NCI-H128 (cell line): ENCODE results near the gene ARSK.
"Not testable (repeated sequence)": the region's sequence is repeated elsewhere in the genome, so short reads cannot be mapped to it uniquely, and the experiment has no call there.

ENCODE experiments used
- DNase-seq: peaks from one replicate; lab custom pipeline; 2025; ENCODE audit not compliant: unreplicated experiment; lab: John Stamatoyannopoulos, UW

Gene ARSK

DNA sequence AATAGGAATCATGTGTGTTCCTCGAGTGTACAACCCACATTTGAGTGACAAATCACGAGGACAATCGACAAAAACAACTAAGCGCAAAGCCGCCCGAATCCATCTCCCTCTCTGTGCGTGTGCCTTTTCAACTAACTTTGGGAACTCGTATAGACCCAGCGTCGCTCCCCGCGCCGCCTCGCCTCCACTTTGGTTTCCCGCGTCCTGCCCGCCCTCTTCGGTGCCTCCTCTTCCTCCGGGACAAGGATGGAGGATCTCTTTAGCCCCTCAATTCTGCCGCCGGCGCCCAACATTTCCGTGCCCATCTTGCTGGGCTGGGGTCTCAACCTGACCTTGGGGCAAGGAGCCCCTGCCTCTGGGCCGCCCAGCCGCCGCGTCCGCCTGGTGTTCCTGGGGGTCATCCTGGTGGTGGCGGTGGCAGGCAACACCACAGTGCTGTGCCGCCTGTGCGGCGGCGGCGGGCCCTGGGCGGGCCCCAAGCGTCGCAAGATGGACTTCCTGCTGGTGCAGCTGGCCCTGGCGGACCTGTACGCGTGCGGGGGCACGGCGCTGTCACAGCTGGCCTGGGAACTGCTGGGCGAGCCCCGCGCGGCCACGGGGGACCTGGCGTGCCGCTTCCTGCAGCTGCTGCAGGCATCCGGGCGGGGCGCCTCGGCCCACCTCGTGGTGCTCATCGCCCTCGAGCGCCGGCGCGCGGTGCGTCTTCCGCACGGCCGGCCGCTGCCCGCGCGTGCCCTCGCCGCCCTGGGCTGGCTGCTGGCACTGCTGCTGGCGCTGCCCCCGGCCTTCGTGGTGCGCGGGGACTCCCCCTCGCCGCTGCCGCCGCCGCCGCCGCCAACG lies 65.3 kb downstream of the ARSK start, which contains the start of gene GPR150:
Gene GPR150, plus strand, starts transcription at position 58 of the 840 bp plus-strand sequence. Its CDS starts 189 bp downstream, at position 247.
- no peak for DNase-seq

DNA sequence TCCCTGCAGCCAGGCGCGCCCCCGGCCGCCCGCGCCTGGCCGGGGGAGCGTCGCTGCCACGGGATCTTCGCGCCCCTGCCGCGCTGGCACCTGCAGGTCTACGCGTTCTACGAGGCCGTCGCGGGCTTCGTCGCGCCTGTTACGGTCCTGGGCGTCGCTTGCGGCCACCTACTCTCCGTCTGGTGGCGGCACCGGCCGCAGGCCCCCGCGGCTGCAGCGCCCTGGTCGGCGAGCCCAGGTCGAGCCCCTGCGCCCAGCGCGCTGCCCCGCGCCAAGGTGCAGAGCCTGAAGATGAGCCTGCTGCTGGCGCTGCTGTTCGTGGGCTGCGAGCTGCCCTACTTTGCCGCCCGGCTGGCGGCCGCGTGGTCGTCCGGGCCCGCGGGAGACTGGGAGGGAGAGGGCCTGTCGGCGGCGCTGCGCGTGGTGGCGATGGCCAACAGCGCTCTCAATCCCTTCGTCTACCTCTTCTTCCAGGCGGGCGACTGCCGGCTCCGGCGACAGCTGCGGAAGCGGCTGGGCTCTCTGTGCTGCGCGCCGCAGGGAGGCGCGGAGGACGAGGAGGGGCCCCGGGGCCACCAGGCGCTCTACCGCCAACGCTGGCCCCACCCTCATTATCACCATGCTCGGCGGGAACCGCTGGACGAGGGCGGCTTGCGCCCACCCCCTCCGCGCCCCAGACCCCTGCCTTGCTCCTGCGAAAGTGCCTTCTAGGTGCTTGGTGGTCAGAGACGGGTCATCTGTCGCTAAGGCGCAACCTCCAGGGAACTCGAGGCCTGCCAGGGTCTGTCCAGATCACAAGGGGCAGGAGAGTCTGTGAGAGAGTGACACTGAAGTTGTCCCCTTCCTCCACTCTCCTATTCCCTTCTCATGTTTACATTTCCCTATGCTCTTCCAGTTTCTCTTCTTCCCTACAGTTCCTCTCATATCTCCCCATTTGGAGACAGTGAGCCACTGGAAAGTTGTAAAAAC lies 66.3 kb downstream of the ARSK start:
- DNase-seq = no peak

DNA sequence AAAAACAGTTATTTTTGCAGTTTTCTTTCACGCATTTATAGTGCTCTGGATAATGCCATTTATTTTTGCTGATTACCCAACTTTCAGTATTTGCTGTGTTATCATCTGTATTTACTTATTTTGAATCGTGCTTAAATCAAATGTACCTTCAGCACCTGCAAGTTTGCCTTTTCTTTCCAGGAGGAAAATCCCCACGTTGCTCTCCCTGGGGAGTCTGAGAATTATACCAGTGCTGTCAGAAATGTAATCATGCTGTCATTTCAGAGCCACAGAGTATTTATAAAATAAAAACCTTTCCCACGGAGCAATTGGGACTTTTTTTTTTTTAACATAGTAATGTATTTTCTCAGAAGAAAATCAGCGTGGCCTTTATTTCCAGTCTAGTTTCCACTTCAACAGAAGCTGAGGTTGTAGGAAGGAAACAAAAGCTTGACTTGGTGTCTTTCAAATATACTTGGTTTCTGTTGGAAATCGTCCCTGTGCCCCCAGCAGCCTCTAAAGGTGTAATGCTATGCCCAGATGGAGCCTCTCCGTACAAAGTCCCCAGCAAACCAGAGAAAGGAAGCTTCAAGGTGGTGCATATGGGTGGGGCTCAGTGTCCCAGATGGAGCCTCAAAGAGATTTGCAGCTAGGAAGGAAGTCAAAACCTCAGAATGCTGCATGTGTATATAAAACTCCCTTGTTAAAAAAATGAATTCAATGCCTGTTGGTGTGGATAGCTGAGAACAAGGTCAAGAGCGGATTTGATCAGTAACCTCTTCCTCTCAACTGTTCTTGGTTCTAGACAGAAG lies 67.1 kb downstream of the ARSK start:
- DNase-seq = no peak

DNA sequence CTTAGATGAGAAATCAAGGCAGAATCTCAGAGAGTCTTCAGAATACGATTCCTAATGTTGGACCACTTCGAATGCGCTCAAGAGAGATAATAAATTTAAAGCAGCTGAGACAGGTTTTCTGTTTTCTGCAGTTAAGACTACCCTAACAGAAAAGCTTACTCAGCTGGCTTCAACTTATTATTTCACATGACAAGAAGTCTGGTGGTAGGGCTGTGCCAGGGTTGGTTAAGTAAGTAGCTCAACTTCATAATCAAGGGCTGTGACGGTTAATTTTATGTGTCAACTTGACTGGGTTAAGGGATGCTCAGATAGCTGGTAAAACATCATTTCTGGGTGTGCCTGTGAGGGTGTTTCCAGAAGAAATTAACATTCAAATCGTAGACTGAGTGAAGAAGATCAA lies 68.8 kb downstream of the ARSK start:
- no peak for DNase-seq

DNA sequence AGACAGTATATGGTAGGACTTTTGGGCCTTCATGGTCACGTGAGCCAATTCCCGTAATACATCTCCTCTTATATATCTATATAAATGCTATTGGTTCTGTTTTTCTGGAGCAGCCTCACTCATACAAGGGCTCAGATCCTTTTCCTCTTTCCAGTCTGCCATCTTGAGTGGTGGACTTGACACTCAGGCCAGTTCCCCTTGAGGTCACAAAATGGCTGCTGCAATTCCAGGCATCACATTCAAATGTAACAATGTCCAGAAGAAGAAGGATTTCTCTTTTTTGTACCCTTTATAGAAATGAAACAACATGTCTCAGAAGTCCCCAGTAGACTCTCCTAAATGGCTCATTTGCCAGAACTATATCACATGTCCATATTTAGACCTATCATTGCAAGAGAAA lies 69.5 kb downstream of the ARSK start:
- no peak for DNase-seq

DNA sequence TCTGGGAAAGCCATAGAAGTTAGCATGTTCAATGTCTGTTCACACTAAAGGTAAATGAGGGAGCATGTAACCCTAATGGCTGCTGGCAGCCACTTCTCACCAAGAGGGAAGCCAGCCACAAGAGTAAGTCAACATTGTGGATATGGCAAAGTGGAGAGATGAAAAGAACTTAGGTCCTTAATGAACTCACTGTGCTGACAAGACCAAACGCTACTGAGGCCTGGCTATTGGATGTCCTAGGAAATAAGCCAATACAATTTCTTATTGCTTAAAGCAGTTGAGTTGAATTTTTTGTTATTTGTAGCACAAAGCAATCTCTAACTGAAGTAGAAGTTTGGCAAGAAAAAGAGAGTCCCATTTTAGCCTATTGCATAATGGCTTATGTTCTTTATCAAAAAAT lies 71.8 kb downstream of the ARSK start:
- no peak for DNase-seq

DNA sequence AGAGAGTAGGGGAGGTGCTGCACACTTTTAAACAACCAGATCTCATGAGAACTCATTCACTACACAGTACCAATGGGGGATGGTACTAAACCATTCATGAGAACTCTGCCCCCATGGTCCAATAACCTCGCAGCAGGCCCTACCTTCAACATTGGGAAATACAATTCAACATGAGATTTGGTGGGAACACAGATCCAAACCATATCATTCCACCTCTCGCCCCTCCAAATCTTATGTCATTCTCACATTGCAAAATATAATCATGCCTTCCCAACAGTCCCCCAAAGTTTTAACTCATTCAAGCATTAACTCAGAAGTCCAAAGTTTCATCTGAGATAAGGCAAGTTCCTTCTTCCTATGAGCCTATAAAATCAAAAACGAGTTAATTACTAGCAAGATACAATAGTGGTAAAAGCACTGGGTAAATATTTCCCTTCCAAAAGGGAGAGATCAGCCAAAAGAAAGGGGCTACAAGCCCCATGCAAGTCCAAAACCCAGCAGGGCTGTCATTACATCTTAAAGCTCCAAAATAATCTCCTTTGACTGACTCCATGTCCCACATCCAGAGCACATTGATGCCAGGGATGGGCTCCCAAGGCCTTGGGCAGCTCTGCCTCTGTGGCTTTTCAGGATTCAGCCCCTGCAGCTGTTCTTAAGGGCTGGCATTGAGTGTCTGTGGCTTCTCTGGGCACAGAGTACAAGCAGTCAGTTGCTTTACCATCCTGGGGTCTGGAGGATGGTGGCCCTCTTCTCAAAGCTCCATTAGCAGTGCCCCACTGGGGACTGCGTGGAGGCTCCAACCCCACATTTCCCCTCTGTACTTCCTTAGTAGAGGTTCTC lies 73.3 kb downstream of the ARSK start:
- no peak for DNase-seq

DNA sequence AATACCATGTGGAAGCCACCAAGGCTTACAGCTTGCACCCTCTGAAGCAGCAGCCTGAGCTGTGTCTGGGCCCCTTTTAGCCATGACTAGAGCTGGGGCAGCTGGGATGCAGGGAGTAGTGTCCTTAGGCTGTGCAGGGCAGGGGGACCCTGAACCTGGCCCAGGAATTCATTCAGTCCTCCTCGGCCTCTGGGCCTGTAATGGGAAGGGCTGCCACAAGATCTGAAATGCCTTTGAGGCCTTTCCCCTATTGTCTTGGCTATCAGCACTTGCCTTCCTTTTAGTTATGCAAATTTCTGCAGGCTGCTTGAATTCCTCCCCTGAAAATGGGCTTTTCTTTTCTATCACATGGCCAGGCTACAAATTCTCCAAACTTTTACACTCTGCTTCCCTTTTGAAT lies 74.0 kb downstream of the ARSK start:
- DNase-seq = no peak

DNA sequence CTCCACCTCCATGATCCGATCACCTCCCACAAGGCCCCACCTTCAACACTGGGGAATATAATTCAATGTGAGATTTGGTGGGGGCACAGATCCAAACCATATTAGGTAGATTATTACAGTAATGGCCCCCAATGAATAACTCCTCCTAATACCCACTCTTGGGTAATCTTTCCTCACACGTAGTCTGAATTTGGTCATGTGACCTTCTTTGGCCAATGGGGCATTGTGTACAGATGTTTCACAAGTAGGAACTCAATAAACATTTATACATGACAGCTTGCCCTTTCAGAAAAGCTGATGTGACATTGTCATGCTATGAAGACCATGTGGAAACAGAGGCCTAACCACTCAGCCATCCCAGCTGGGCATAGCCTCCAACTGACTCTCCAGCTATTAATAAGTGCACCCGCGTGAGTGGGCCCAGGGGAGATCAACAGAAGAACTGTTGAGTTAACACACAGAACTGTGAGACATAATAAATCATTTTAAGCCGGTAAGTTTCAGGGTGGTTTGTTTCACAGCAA lies 75.6 kb downstream of the ARSK start:
- DNase-seq = no peak

DNA sequence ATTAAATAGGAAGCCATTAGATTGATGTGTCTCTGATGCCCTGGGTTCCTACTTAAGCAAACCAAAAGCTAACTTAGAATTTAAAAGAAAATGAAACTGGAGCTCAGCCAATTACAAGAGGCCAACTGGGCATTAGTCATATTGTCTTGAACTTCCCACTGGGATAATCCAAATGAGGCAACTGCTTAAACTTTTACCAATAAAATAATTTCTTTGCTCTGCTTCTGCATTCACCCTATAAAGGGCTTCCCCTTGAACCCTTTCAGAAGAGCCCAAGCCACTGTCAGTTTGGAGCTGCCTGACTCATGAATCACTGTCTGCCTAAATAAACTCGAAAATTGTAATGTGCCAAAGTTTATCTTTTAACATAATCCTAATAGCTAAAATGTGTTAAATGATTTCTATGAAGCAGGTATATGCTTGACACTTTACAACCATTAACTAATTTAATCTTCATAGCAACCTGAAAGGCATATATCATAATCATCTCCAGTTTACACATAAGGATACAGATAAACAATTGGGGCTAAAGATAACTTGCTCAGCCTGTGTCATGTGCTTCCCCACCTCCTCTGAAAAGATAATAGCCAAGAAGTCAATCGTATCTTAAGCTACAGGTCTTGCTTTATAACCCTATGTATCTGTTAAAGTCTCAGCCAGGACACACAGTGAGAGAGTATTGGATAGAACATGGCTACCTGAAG lies 76.5 kb downstream of the ARSK start:
- DNase-seq = no peak

DNA sequence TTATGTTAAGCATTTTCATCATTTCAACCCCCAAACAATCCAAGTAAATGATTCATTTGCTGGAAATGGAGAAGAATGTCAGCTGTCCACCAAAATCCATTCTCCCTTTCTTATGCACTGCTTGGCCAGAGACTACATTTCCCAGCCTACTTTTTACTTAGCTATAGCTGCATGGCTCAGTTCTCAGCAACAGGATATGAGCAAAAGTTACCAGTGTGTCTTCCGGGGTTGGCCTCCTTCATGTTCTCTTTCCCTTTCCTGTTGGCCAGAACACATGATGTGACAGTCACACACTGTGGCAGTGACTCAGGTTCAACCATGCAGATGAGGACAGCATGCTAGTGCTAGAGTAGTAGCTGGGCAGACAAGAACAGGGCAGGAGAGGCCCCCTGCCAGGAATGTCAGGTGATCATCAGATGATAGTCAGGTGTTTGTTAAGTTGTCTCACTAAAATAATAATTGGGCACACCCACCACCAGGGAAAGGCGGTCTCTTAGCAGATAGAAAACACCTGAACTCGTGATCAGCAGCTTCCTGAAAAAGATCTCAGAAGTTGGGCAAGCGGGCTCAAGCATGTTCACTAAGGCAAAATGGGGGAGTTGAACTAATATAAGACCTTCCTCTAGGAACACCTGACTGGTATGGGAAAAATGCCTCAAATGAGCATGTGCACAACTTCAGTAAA lies 77.2 kb downstream of the ARSK start:
- DNase-seq = no peak

DNA sequence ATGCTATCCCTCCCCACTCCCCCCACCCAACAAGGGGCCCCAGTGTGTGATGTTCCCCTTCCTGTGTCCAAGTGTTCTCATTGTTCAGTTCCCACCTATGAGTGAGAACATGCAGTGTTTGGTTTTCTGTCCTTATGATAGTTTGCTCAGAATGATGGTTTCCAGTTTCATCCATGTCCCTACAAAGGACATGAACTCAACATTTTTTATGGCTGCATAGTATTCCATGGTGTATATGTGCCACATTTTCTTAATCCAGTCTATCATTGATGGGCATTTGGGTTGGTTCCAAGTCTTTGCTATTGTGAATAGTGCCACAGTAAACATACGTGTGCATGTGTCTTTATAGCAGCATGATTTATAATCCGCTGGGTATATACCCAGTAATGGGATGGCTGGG lies 78.0 kb downstream of the ARSK start:
- DNase-seq = not testable (repeated sequence)

DNA sequence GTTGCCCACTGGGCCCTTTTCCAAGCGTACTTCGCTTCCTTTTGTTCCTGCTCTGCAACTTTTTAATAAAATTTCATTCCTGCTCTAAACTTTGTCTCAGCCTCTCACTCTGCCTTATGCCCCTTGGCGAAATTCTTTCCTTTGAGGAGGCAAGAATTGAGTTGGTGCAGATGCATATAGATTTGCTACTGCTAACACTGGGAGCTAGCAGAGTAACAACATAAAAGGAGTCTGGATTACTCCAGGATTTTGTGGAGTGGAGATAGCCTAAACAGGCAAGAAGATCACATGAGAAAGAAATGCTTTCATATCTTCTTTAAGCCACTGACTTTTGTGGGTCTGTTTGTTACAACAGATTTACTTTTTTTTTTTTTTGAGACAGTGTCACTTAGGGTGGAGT lies 78.8 kb downstream of the ARSK start:
- DNase-seq = no peak

DNA sequence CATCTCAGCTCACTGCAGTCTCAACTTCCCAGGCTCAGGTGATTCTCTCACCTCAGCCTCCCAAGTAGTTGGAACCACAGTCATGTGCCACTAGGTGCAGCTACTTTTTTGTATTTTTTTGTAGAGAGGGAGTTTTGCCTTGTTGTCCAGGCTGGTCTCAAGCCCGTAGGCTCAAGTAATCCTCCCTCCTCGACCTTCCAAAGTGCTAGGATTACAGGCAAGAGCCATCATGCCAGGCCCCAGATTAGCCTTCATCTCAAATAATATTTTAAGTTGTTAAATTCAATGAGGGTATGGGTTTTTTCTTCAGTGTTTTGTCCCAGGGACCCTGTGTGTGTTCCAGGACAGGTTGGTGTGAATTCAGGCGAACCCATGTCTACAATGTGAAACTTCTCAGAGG lies 79.2 kb downstream of the ARSK start:
- no peak for DNase-seq

DNA sequence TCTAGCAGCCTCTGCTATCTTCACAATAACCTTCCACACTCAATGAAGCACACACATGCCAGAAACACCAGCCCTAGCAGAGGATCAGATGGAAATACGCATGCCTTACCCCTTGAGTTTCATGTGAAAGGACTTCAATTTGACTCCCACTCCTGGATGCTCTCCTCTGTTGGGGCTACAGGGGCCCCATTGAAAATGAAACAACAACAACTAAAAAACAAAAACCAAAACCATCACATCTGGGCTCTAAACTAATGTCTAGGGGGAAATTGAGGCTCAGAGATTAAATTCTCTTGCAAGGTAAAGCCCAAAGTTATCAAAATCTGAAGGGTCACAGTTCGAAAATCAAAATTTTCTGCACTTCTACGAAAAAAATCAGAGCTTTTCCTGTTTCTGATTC lies 83.7 kb downstream of the ARSK start:
- DNase-seq = no peak

DNA sequence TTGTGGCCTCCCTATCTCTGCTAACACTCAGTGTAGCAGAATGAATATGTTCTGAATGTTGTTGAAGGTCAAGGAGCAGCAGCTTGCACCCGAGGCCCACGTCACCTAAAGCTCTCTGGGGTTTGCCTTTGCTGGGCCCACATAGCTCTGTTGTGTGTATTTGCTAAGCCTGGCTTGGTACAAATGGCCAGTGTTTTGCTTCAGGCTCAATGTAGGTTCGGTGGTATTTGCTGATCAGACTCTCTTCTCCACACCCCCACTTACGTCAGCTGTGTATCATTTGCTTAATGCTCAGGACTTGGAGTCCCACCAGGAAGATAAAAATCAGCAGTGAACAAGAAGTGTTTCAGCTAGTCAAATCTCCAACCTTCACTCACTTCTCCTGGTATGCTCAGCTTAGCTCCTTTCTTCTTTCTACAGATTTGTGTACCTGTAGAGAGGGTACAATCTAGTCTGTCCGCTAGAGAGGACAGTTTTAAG lies 86.9 kb downstream of the ARSK start:
- DNase-seq = no peak

DNA sequence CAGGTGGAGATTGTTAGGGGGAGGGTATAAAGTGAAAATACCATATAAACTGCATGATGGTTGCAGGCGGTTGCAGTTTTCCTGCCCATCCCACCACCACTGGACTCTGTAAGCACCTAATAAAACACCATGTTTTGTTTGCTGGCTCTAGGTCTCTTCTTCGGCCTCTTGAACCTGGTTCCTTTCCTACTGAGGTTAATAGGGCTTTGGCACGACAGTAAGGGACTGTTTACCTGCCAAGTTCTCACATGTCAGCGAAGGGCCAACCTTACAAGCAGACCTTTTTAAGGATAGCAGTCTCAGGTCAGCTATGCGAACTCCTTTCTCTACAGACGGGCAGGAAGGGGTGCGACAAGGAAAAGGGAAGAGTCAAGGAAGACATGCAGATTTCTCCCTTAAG lies 88.3 kb downstream of the ARSK start:
- DNase-seq = no peak

DNA sequence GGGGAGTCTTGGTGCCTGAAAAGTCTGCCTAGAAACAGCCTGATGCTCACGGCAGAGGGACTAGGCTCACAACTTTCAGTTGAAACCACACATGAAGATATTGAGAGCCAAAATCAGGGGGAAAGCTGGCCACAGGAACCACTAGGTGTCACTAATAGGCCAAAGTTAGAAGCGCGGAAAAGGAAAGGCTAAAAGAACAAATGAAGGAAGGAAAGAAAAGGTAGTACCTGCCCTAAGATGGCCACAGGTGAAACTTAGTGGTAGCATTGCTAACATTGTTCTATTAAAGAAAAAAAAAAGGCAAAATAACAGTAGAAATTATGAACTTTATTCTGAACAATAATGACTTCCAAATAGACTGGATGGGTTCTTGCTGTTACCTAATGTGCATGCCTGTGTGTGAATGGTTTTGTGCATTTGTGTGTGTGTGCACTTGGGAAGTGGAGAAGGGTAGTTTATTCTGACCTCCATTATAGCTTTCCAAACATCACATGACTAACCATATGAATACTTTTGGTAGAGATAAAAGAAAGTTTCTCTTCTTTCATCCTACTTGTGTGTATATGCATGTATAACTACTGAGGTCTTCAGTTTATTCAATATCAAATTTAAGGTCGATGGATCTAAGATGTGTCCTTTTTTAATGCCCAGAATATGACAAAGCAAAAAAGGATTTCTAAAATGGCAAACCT lies 89.6 kb downstream of the ARSK start:
- DNase-seq = no peak
